Caco-2 (cell line): Measurements from ENCODE around the gene PRTN3. TPM values are rescaled to one million over a fixed set of nuclear protein-coding genes. Genes with fewer than 3 reads are reported as not detected.
A peak's percentile ranks its signal among the peaks of the same experiment; 100 is the strongest.

Source experiments
- BruUV-seq: library from RNA; stranded (reverse); fragments of 400-500 nt; replicated peaks from 2 replicates; lab custom pipeline; 2021; lab: Mats Ljungman, UMichigan
- CTCF ChIA-PET: fragments of 300-600 bp; sonication (Branson Sonifier 250); formaldehyde crosslinking; loops from one replicate; lab custom pipeline; 2022; ENCODE audit warnings: antibody characterized with exemption; lab: Charles Lee
- POLR2A ChIA-PET: fragments of 300-600 bp; sonication (Branson Sonifier 250); formaldehyde crosslinking; loops from one replicate; lab custom pipeline; 2022; ENCODE audit warnings: antibody characterized with exemption; lab: Charles Lee
- DNase-seq, 2 experiments: peaks; one replicate each; pipeline versions ENCODE4 v3.0.0 to v3.0.0-alpha.2; 2020 to 2022
- H3K27me3 ChIP-seq: replicated peaks from 2 replicates; pipeline ENCODE4 v1.6.0; 2011; ENCODE audit warnings: low read length; ENCODE audit not compliant: control insufficient read depth, insufficient read depth
- H3K36me3 ChIP-seq: 2 replicates; pipeline ENCODE4 v1.5.1; 2011; ENCODE audit warnings: low read length; ENCODE audit not compliant: control insufficient read depth, insufficient read depth
- H3K4me1 ChIP-seq: fragments of 250-450 bp; sonication (Bioruptor Pico); 2 replicates; pipeline ENCODE4 v1.5.1; 2020; ENCODE audit warnings: mild to moderate bottlenecking
- H3K4me3 ChIP-seq: 2 replicates; pipeline ENCODE4 v1.5.1; 2011; ENCODE audit warnings: low read depth, mild to moderate bottlenecking, control low read depth, low read length
- H3K9me3 ChIP-seq: fragments of 250-450 bp; sonication (Bioruptor Pico); 2 replicates; pipeline ENCODE4 v1.5.1; 2020; ENCODE audit warnings: mild to moderate bottlenecking, moderate library complexity
- H3K27ac Mint-ChIP-seq: one replicate; pipeline ENCODE4 v1.8.0; 2022; ENCODE audit warnings: mixed read lengths; ENCODE audit not compliant: unreplicated experiment
- H3K27me3 Mint-ChIP-seq: one replicate; pipeline ENCODE4 v1.8.0; 2022; ENCODE audit warnings: mixed read lengths; ENCODE audit not compliant: insufficient read depth, unreplicated experiment
- H3K36me3 Mint-ChIP-seq: one replicate; pipeline ENCODE4 v1.8.0; 2022; ENCODE audit warnings: mild to moderate bottlenecking, mixed read lengths; ENCODE audit not compliant: insufficient read depth, unreplicated experiment
- H3K4me1 Mint-ChIP-seq: one replicate; pipeline ENCODE4 v1.8.0; 2022; ENCODE audit warnings: low read depth, mixed read lengths; ENCODE audit not compliant: unreplicated experiment
- H3K4me3 Mint-ChIP-seq: one replicate; pipeline ENCODE4 v1.8.0; 2022; ENCODE audit warnings: mild to moderate bottlenecking, moderate library complexity, mixed read lengths; ENCODE audit not compliant: unreplicated experiment
- H3K9me3 Mint-ChIP-seq: one replicate; pipeline ENCODE4 v1.8.0; 2022; ENCODE audit warnings: mixed read lengths; ENCODE audit not compliant: unreplicated experiment
- intact Hi-C: fragments of 100-400 bp; cut with micrococcal nuclease; formaldehyde crosslinking; loops from one replicate; pipeline ENCODE4 v1.10.0; 2022; ENCODE audit not compliant: unreplicated experiment
- total RNA-seq: library from RNA; stranded (reverse); gene quantifications from 2 replicates; pipeline ENCODE4 v1.2.3, GENCODE V29; 2022
- TF ChIP-seq, protein P1 (sequence below), 2 experiments: fragments of 200-600 bp in 1 of 2; IDR thresholded peaks; 1 replicate in 1 of 2; 2 replicates in 1 of 2; pipeline versions ENCODE4 v1.5.1 to v1.8.0; 2011 to 2022; ENCODE audit warnings: antibody characterized with exemption in 1 of 2, control low read depth in 1 of 2, inconsistent platforms in 1 of 2, low read depth in 1 of 2, low read length in 1 of 2, mild to moderate bottlenecking in 1 of 2, moderate library complexity in 1 of 2; ENCODE audit not compliant: insufficient read depth in 1 of 2, severe bottlenecking in 1 of 2, unreplicated experiment in 1 of 2

PRTN3 gene
- total RNA-seq, 1 experiment from 2014 or later, result 0.29 TPM

DNA sequence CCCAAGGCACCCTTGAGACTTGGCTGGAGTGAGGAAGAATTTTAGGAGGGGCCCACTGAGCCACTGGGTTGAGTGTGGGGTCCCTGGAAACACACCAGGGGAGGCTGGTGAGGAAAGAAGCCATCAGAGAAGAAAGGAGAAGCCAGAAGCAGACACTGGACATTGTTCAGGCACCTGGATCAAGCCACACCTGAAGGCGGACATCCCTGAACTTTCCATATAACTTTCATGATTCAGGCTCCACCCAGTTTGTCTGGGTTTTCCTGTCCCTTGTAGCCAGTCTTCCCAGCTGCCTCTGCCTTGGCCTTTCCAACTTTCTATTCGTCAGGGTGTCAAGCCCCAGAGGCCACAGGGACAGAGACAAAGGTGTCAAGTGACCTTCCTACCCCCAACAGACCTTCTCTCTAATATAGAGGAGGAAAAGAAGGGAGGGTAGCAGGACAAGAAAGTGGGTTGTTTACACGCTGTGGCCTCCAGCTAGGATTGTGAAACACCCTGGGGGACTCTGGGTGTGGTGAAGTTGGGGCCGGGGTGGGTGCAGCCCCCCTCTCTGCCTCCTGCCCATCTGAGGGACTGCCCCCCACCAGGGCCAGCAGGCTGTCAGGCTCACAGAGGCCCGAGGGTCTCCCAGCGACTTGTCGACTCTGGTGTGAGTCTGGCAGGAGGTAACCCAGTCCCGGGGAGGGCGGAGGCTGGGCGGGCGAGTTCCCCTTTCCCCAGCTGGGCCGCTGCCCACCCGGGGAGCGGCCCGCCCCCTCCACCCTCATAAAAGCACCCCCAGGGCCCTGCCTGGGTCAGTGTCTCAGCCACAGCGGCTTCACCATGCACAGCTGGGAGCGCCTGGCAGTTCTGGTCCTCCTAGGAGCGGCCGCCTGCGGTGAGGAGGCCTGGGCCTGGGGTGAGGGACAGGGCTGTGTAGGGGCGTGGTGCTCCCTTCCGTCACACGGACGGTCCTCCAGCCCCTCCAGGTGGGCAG lies 18.4 kb downstream of the PRTN3 start, which contains the start of gene CFD:
CFD (plus strand) TSS at position 797 of the 976 bp plus-strand sequence; CDS start at position 823, 26 bp downstream.
- H3K27me3 Mint-ChIP-seq, result no peaks in the 10 kb centered on the region
- BruUV-seq, result no TSS peak
- H3K4me1 ChIP-seq, result 0 out of 2 replicates have a peak, but pooled peaks cover 4% of the 10 kb centered on the region
- POLR2A ChIA-PET, result no interaction called here
- no peak within 1 kb of the TSS for H3K27ac Mint-ChIP-seq
- CTCF ChIA-PET, result interaction anchor here (0.5 to 0.6 kb wide), 2 partner anchors 124 to 1552 kb away, joined by 4 to 9 read pairs; no protein-coding TSS in a partner anchor
- intact Hi-C loops, result no loop called here
- no peaks in the 10 kb centered on the region for H3K9me3 Mint-ChIP-seq
- no peaks in the 10 kb centered on the region for H3K36me3 ChIP-seq
- H3K9me3 ChIP-seq, result no peaks in the 10 kb centered on the region
- H3K4me1 Mint-ChIP-seq, result no peaks in the 10 kb centered on the region
- TF ChIP-seq, protein P1, sequence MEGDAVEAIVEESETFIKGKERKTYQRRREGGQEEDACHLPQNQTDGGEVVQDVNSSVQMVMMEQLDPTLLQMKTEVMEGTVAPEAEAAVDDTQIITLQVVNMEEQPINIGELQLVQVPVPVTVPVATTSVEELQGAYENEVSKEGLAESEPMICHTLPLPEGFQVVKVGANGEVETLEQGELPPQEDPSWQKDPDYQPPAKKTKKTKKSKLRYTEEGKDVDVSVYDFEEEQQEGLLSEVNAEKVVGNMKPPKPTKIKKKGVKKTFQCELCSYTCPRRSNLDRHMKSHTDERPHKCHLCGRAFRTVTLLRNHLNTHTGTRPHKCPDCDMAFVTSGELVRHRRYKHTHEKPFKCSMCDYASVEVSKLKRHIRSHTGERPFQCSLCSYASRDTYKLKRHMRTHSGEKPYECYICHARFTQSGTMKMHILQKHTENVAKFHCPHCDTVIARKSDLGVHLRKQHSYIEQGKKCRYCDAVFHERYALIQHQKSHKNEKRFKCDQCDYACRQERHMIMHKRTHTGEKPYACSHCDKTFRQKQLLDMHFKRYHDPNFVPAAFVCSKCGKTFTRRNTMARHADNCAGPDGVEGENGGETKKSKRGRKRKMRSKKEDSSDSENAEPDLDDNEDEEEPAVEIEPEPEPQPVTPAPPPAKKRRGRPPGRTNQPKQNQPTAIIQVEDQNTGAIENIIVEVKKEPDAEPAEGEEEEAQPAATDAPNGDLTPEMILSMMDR (IDR thresholded peaks at IDR 0.05; ENCODE audit: insufficient read depth in 1 of 2, low read depth in 1 of 2, low read length in 1 of 2, severe bottlenecking in 1 of 2, unreplicated experiment in 1 of 2), result no peak
- peak within 1 kb of the TSS; percentile 35 for H3K4me3 ChIP-seq
- peaks cover 37% of the 10 kb centered on the region for H3K36me3 Mint-ChIP-seq
- no peaks in the 10 kb centered on the region for H3K27me3 ChIP-seq
- peak within 1 kb of the TSS; percentile 54 for H3K4me3 Mint-ChIP-seq
- no peak for DNase-seq

GRCh38 chr19:861141-861755 lies 20.4 kb downstream of the PRTN3 start:
- Mint-ChIP-seq H3K9me3 (no peaks in the 10 kb centered on the region), H3K4me3 (no peak overlapping the region), H3K27me3 (no peaks in the 10 kb centered on the region), H3K4me1 (no peaks in the 10 kb centered on the region), H3K36me3 (peaks cover 53% of the 10 kb centered on the region), H3K27ac (no peak overlapping the region)
- H3K4me1 ChIP-seq, result 0 out of 2 replicates have a peak, but pooled peaks cover 4% of the 10 kb centered on the region
- H3K9me3 ChIP-seq, result no peaks in the 10 kb centered on the region
- no peak for DNase-seq
- intact Hi-C loops, result loop anchor here (10.0 kb wide), 1 partner anchor 86 kb away; no protein-coding TSS in a partner anchor
- CTCF ChIA-PET, result interaction anchor here (0.6 kb wide), 2 partner anchors 123 to 141 kb away, joined by 7 to 8 read pairs; no protein-coding TSS in a partner anchor
- BruUV-seq, result no TSS peak
- peak overlapping the region; percentile 35 for H3K4me3 ChIP-seq
- TF ChIP-seq, protein P1 (IDR thresholded peaks at IDR 0.05; ENCODE audit: insufficient read depth in 1 of 2, low read depth in 1 of 2, low read length in 1 of 2, severe bottlenecking in 1 of 2, unreplicated experiment in 1 of 2), result no peak
- POLR2A ChIA-PET, result no interaction called here
- H3K27me3 ChIP-seq, result no peaks in the 10 kb centered on the region
- no peaks in the 10 kb centered on the region for H3K36me3 ChIP-seq
